ENCODE measurements around the gene SPON1.
"Not testable (repeated sequence)": the region's sequence is repeated elsewhere in the genome, so short reads cannot be mapped to it uniquely, and the experiment has no call there.

The SPON1 gene

GRCh38 chr11:14251754-14252153 lies 289.2 kb downstream of the SPON1 start:
- no peak for DNase-seq

GRCh38 chr11:14252501-14252900 lies 290.0 kb downstream of the SPON1 start:
- not testable (repeated sequence) for DNase-seq

GRCh38 chr11:14253421-14253820 lies 290.9 kb downstream of the SPON1 start:
- peak in 2 of 3 experiments; percentile 2 to 20 for DNase-seq

GRCh38 chr11:14253840-14254239 lies 291.3 kb downstream of the SPON1 start:
- no peak for DNase-seq

GRCh38 chr11:14254533-14255237 lies 292.2 kb downstream of the SPON1 start:
- DNase-seq, result no peak

- no peak for DNase-seq
Measured at GRCh38 chr11:14255238-14255534, 292.7 kb downstream of the SPON1 start.

- no peak for DNase-seq
Measured at GRCh38 chr11:14258221-14258935, 295.9 kb downstream of the SPON1 start.

- DNase-seq, result peak in 1 of 3 experiments; percentile 19
Measured at GRCh38 chr11:14259186-14259784, 296.8 kb downstream of the SPON1 start.

- no peak for DNase-seq
Measured at GRCh38 chr11:14259878-14260277, 297.4 kb downstream of the SPON1 start.

- DNase-seq, result no peak
Measured at GRCh38 chr11:14261066-14261465, 298.5 kb downstream of the SPON1 start.

GRCh38 chr11:14262271-14262846 lies 299.8 kb downstream of the SPON1 start:
- no peak for DNase-seq

- DNase-seq, result no peak
Measured at GRCh38 chr11:14264966-14265365, 302.4 kb downstream of the SPON1 start.

GRCh38 chr11:14266622-14267021 lies 304.1 kb downstream of the SPON1 start:
- no peak for DNase-seq

GRCh38 chr11:14267861-14268635 lies 305.5 kb downstream of the SPON1 start:
- DNase-seq, result no peak

- no peak for DNase-seq
Measured at GRCh38 chr11:14269692-14270573, 307.4 kb downstream of the SPON1 start.

- DNase-seq, result no peak
Measured at GRCh38 chr11:14270690-14271542, 308.4 kb downstream of the SPON1 start.

- DNase-seq, result no peak
Measured at GRCh38 chr11:14273895-14274294, 311.4 kb downstream of the SPON1 start.

- DNase-seq, result no peak
Measured at GRCh38 chr11:14275076-14275475, 312.6 kb downstream of the SPON1 start.

GRCh38 chr11:14278869-14279268 lies 316.3 kb downstream of the SPON1 start:
- not testable (repeated sequence) for DNase-seq

- DNase-seq, result no peak
Measured at GRCh38 chr11:14288189-14288935, 325.8 kb downstream of the SPON1 start.

Data from NCI-H1417 (cell line).